ENCODE results near the gene CEL. TPM values are rescaled to one million over a fixed set of nuclear protein-coding genes. Genes with fewer than 3 reads are reported as not detected.
"Not testable (repeated sequence)": the region's sequence is repeated elsewhere in the genome, so short reads cannot be mapped to it uniquely, and the experiment has no call there.

Gene CEL
- total RNA-seq, 2 donors from 2014 or later, result 8,438 to 9,209 TPM

DNA sequence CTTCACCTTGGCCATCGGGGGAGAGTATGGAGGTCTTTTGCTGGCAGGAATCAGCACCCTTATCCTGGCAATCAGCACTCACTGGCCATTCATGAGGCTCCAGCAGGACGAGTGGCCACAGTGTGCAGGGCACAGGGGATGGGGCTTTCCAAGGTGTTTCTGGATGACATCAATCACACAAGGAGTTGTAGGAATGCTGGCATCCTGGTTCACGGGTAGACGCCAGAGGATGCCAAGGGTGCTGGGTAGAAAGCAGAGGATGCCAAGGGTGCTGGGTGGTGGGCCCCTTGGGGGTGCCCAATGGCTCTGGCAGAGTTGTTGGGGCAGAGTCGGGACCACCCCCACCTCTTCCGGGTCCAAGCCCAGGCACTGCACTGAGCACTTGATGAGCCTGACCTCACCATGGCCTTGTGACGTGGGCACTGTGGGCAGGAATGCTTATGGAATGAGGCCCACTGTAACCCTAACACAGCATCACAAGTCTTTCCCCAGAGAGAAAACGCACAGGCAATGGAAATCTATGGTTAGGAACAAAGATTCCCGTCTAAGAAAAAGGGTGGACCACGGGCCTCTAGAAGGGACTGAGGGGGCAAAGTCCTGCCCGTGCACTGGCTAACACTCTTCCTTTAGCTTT, 29.1 kb downstream of the CEL start:
- Histone ChIP-seq H3K9me3 (no peaks in the 10 kb centered on the region), H3K4me3 (no peak overlapping the region), H3K36me3 (replicated peaks in 1 of 2; ENCODE audit: insufficient read depth in 1 of 2, low read depth in 2 of 2) (no peaks in the 10 kb centered on the region), H3K4me1 (peaks cover 22% of the 10 kb centered on the region), H3K27ac (peak overlapping the region in 3 of 4 donors; percentile 27 to 66 (median 52)), H3K27me3 (no peaks in the 10 kb centered on the region)
- WGBS, 2 donors, result 52 to 64% methylated on average over 4 to 11 of the region's 11 CpGs
- TF ChIP-seq, protein P1, sequence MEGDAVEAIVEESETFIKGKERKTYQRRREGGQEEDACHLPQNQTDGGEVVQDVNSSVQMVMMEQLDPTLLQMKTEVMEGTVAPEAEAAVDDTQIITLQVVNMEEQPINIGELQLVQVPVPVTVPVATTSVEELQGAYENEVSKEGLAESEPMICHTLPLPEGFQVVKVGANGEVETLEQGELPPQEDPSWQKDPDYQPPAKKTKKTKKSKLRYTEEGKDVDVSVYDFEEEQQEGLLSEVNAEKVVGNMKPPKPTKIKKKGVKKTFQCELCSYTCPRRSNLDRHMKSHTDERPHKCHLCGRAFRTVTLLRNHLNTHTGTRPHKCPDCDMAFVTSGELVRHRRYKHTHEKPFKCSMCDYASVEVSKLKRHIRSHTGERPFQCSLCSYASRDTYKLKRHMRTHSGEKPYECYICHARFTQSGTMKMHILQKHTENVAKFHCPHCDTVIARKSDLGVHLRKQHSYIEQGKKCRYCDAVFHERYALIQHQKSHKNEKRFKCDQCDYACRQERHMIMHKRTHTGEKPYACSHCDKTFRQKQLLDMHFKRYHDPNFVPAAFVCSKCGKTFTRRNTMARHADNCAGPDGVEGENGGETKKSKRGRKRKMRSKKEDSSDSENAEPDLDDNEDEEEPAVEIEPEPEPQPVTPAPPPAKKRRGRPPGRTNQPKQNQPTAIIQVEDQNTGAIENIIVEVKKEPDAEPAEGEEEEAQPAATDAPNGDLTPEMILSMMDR (IDR thresholded peaks at IDR 0.05), result no peak
- peak in 2 of 3 donors; percentile 12 to 31 for TF ChIP-seq POLR2A (IDR thresholded peaks at IDR 0.05)
- intact Hi-C loops (cut with DNase I), result no loop called here
- DNase-seq, result peak in 2 of 4 donors; percentile 13 to 39
- ATAC-seq, result no peak

DNA sequence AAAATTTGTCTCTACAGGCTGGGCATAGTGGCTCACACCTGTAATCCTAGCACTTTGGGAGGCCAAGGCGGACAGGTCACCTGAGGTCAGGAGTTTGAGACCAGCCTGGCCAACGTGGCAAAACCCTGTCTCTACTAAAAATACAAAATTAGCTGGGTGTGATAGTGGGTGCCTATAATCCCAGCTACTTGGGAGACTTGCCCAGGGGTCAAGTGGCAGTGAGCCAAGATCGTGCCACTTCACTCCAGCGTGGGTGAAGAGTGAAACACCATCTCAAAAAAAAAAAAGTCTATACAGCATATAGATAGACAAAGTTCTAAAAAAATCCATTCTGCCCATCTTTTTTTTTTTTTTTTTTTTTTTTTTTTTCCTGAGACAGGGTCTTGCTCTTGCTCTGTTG, 32.6 kb downstream of the CEL start:
- peak in 2 of 4 donors; percentile 5 to 14 for DNase-seq

DNA sequence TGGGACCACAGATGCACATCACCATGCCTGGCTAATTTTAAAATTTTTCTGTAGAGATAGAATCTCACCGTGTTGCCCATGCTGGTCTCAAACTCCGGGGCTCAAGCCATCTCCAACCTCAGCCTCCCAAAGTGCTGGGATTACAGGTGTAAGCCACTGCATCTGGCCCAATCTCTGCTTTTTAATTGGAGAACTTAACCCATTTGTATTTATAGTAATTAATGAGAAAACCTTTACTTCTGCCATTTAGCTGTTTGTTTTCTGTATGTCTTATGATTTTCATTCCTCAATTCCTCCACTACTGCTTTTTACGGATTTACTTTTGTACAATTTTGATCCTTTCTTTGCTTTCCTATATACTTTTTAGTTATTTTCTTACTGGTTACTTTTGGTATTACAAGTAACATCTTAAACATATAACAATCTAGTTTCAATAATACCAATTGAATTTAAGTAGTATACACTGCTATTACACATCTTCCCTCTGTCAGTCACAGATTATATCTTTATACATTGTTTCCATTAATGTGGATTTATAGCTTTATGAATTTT, 33.1 kb downstream of the CEL start:
- DNase-seq (peak in 1 of 4 donors; percentile 4), ATAC-seq (no peak)
- Histone ChIP-seq H3K4me3 (no peak overlapping the region), H3K27ac (no peak overlapping the region), H3K27me3 (no peaks in the 10 kb centered on the region), H3K36me3 (replicated peaks in 1 of 2; ENCODE audit: insufficient read depth in 1 of 2, low read depth in 2 of 2) (peaks cover 9 to 18% of the 10 kb centered on the region in 2 donors), H3K4me1 (peaks cover 12% of the 10 kb centered on the region), H3K9me3 (no peaks in the 10 kb centered on the region)
- TF ChIP-seq, protein P1 (IDR thresholded peaks at IDR 0.05), result peak in 1 of 7 experiments; percentile 18
- no peak for TF ChIP-seq POLR2A (IDR thresholded peaks at IDR 0.05)
- intact Hi-C loops (cut with DNase I), result no loop called here
- WGBS, 2 donors, result 97 to 99% methylated on average over 3 of the region's 3 CpGs

More for the DNA sequence above, 32.6 kb downstream of the CEL start:
- H3K27ac ChIP-seq; H3K27me3 ChIP-seq; H3K9me3 ChIP-seq; ATAC-seq; H3K4me3 ChIP-seq; intact Hi-C loops (cut with DNase I): not testable (repeated sequence)
- Histone ChIP-seq H3K4me1 (peaks cover 17% of the 10 kb centered on the region), H3K36me3 (replicated peaks in 1 of 2; ENCODE audit: insufficient read depth in 1 of 2, low read depth in 2 of 2) (peaks cover 9 to 15% of the 10 kb centered on the region in 2 donors)
- 77 to 82% methylated on average over 4 of the region's 4 CpGs for WGBS, 2 donors

DNA sequence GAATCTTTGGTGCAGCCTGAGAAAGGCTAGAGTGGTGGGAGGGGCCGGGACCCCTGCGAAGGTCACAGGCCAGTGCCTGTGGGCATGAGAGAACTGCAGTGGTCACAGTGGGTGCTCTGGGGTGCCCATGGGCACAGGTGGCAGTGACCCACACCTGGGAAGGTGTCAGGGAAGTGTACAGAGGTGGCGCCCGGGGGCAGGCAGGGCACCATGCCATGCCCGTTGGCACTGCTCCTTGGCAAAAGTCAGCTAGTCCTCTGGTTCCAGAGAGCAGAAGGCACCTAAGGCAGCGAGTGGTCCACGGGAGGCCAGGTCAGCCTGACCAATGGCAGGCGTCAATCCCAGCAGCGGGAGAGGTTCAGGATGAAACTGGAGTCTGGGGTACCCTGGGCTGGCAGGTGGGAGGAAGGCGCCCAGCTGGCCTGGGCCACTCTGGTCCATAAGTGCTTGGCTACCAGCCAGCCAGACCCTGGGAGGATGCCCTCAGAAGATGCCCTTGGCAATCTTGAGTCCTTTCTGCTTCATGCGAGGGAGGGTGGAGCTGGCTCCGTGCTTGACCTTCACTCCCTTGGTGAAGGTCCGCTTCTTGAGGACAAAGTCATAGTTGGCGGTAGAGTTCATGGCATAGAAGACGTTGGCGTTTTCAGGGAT, 36.4 kb downstream of the CEL start:
- TF ChIP-seq, protein P1 (IDR thresholded peaks at IDR 0.05), result no peak
- TF ChIP-seq POLR2A (IDR thresholded peaks at IDR 0.05), result no peak
- ATAC-seq, result no peak
- intact Hi-C loops (cut with DNase I), result no loop called here
- Histone ChIP-seq H3K27ac (no peak overlapping the region), H3K9me3 (no peaks in the 10 kb centered on the region), H3K36me3 (replicated peaks in 1 of 2; ENCODE audit: insufficient read depth in 1 of 2, low read depth in 2 of 2) (peaks cover 22 to 37% of the 10 kb centered on the region in 2 donors), H3K4me1 (no peaks in the 10 kb centered on the region), H3K4me3 (no peak overlapping the region), H3K27me3 (no peaks in the 10 kb centered on the region)
- WGBS, 2 donors, result 84 to 88% methylated on average over 11 to 16 of the region's 16 CpGs
- peak in 2 of 4 donors; percentile 24 to 34 for DNase-seq

DNA sequence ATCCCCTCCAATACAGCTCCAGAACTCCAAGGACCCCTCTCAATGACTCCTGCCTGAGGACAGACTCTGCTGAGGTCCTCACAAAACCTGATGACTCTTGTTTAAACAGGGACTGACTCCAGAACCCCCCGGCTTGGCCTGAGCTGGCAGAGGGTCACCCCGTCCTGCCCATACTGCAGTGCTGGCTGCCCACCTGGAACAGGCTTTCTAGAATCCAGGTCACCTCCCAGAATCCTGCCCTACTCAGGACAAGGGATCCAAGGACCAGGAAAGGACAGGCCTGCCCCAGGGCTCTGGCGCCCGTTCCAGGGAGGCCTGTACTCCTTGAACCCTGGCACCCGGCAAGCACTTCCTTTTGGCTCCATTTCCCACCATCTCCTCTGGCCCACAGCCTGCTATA, 37.1 kb downstream of the CEL start:
- ATAC-seq (no peak), DNase-seq (peak in 1 of 4 donors; percentile 9)
- TF ChIP-seq POLR2A (IDR thresholded peaks at IDR 0.05), result no peak
- TF ChIP-seq, protein P1 (IDR thresholded peaks at IDR 0.05), result no peak
- Histone ChIP-seq H3K4me3 (no peak overlapping the region), H3K36me3 (replicated peaks in 1 of 2; ENCODE audit: insufficient read depth in 1 of 2, low read depth in 2 of 2) (peaks cover 22 to 38% of the 10 kb centered on the region in 2 donors), H3K9me3 (no peaks in the 10 kb centered on the region), H3K4me1 (peaks cover 4% of the 10 kb centered on the region), H3K27me3 (no peaks in the 10 kb centered on the region), H3K27ac (no peak overlapping the region)
- 88 to 100% methylated on average over 3 to 5 of the region's 5 CpGs for WGBS, 2 donors
- intact Hi-C loops (cut with DNase I), result no loop called here
